MCF 10A (cell line): ENCODE data around the gene SLC2A11. TPM values are rescaled to one million over a fixed set of nuclear protein-coding genes. Genes with fewer than 3 reads are reported as not detected.
"Not testable (repeated sequence)": the region's sequence is repeated elsewhere in the genome, so short reads cannot be mapped to it uniquely, and the experiment has no call there.

Experiments used
- BruUV-seq: library from RNA; stranded (reverse); fragments of 400-500 nt; replicated peaks from 2 replicates; lab custom pipeline; 2021; lab: Mats Ljungman, UMichigan
- CTCF ChIA-PET: fragments of 300-600 bp; sonication (Branson Sonifier 250); formaldehyde crosslinking; extraction: SDS; loops from one replicate; lab custom pipeline; 2021; ENCODE audit warnings: antibody characterized with exemption, inconsistent platforms; lab: Yijun Ruan, JAX
- POLR2A ChIA-PET: fragments of 300-600, 350-650 bp; sonication (Branson Sonifier 250); formaldehyde crosslinking; extraction: SDS; loops from one replicate; lab custom pipeline; 2020; ENCODE audit warnings: antibody characterized with exemption, inconsistent platforms; lab: Yijun Ruan, JAX
- DNase-seq: peaks from one replicate; pipeline ENCODE4 v3.0.0-alpha.2; 2018; ENCODE audit not compliant: unreplicated experiment
- H3K27ac Mint-ChIP-seq: one replicate; pipeline ENCODE4 v1.8.0; 2022; ENCODE audit warnings: mild to moderate bottlenecking, low read depth, mixed read lengths; ENCODE audit not compliant: unreplicated experiment
- H3K27me3 Mint-ChIP-seq: one replicate; pipeline ENCODE4 v1.8.0; 2022; ENCODE audit warnings: mixed read lengths; ENCODE audit not compliant: insufficient read depth, unreplicated experiment
- H3K36me3 Mint-ChIP-seq: one replicate; pipeline ENCODE4 v1.8.0; 2022; ENCODE audit warnings: mild to moderate bottlenecking, moderate library complexity, mixed read lengths; ENCODE audit not compliant: insufficient read depth, unreplicated experiment
- H3K4me1 Mint-ChIP-seq: one replicate; pipeline ENCODE4 v1.8.0; 2022; ENCODE audit warnings: mixed read lengths; ENCODE audit not compliant: insufficient read depth, unreplicated experiment
- H3K4me3 Mint-ChIP-seq: one replicate; pipeline ENCODE4 v1.8.0; 2022; ENCODE audit warnings: mild to moderate bottlenecking, moderate library complexity, mixed read lengths; ENCODE audit not compliant: unreplicated experiment
- H3K9me3 Mint-ChIP-seq: one replicate; pipeline ENCODE4 v1.8.0; 2022; ENCODE audit warnings: mixed read lengths; ENCODE audit not compliant: unreplicated experiment
- CTCF ChIP-seq: fragments of 200-600 bp; IDR thresholded peaks from one replicate; pipeline ENCODE4 v1.8.0; 2022; ENCODE audit warnings: antibody characterized with exemption, mild to moderate bottlenecking; ENCODE audit not compliant: unreplicated experiment
- intact Hi-C: fragments of 100-400 bp; cut with micrococcal nuclease; formaldehyde crosslinking; loops from 2 replicates; pipeline ENCODE4 v1.14.1; 2022
- total RNA-seq: library from RNA; stranded (reverse); gene quantifications from 2 replicates; pipeline ENCODE4 v1.2.3, GENCODE V29; 2022

Gene SLC2A11
- total RNA-seq, 1 experiment from 2014 or later: 9.6 TPM

GRCh38 chr22:23862103-23862502, 4.4 kb downstream of the SLC2A11 start:
- ChIA-PET CTCF (interaction anchor here (0.6 to 1.3 kb wide), 8 partner anchors 10 to 1177 kb away, joined by 3 to 7 read pairs (median 3); no protein-coding TSS in a partner anchor), POLR2A (interaction anchor here (1.5 kb wide), 1 partner anchor 32 kb away, joined by 8 read pairs; the partner anchor contains the start of gene MIF)
- Mint-ChIP-seq H3K4me3 (no peak overlapping the region), H3K27ac (no peak overlapping the region), H3K4me1 (peaks cover 8% of the 10 kb centered on the region), H3K9me3 (no peaks in the 10 kb centered on the region), H3K36me3 (no peaks in the 10 kb centered on the region), H3K27me3 (no peaks in the 10 kb centered on the region)
- BruUV-seq: no TSS peak
- intact Hi-C loops: loop anchor here (5.0 kb wide), 1 partner anchor 95 kb away; no protein-coding TSS in a partner anchor
- peak; percentile 46 for TF ChIP-seq CTCF
- peak; percentile 62 for DNase-seq

- not testable (repeated sequence) for H3K27ac Mint-ChIP-seq, H3K4me3 Mint-ChIP-seq, DNase-seq, H3K4me1 Mint-ChIP-seq, BruUV-seq, H3K9me3 Mint-ChIP-seq, H3K36me3 Mint-ChIP-seq, H3K27me3 Mint-ChIP-seq
- intact Hi-C loops: loop anchor here (5.0 kb wide), 1 partner anchor 93 kb away; no protein-coding TSS in a partner anchor
- ChIA-PET POLR2A (interaction anchor here (1.3 kb wide), 1 partner anchor 30 kb away, joined by 5 read pairs; the partner anchor contains the start of gene MIF), CTCF (interaction anchor here (0.7 kb wide), 1 partner anchor 51 kb away, joined by 3 read pairs; no protein-coding TSS in a partner anchor)
These were observed 7.0 kb downstream of the SLC2A11 start for GRCh38 chr22:23864499-23865154.

- Mint-ChIP-seq H3K27ac (no peak overlapping the region), H3K9me3 (no peaks in the 10 kb centered on the region), H3K4me1 (no peaks in the 10 kb centered on the region), H3K4me3 (no peak overlapping the region), H3K36me3 (peaks cover 11% of the 10 kb centered on the region), H3K27me3 (no peaks in the 10 kb centered on the region)
- no TSS peak for BruUV-seq
- intact Hi-C loops: no loop called here
- POLR2A ChIA-PET: no interaction called here
- CTCF ChIA-PET: interaction anchor here (0.6 to 1.4 kb wide), 6 partner anchors 9 to 1807 kb away, joined by 3 to 4 read pairs (median 3); partner anchors contain the start of gene SLC2A11
- TF ChIP-seq CTCF: no peak
- DNase-seq: no peak
These were observed 10.9 kb downstream of the SLC2A11 start for GRCh38 chr22:23868580-23868979.

GRCh38 chr22:23874871-23875270, 17.2 kb downstream of the SLC2A11 start:
- Mint-ChIP-seq H3K36me3 (peaks cover 20% of the 10 kb centered on the region), H3K9me3 (no peaks in the 10 kb centered on the region), H3K27ac (no peak overlapping the region), H3K4me3 (no peak overlapping the region), H3K27me3 (no peaks in the 10 kb centered on the region), H3K4me1 (no peaks in the 10 kb centered on the region)
- intact Hi-C loops: no loop called here
- POLR2A ChIA-PET: no interaction called here
- no peak for DNase-seq
- TF ChIP-seq CTCF: no peak
- CTCF ChIA-PET: no interaction called here
- BruUV-seq: no TSS peak
